Mononuclear cell (primary cell): ENCODE measurements around the gene HACD4. TPM values are rescaled to one million over a fixed set of nuclear protein-coding genes. Genes with fewer than 3 reads are reported as not detected.

Experiments
- H3K27me3 ChIP-seq: 2 replicates; pipeline ENCODE4 v1.6.0; 2011; ENCODE audit warnings: low read length, control low read depth; ENCODE audit not compliant: insufficient read depth
- H3K4me1 ChIP-seq: 2 replicates; pipeline ENCODE4 v1.5.1; 2011; ENCODE audit warnings: mild to moderate bottlenecking, low read length, control low read depth; ENCODE audit not compliant: insufficient read depth
- H3K4me3 ChIP-seq: 2 replicates; pipeline ENCODE4 v1.5.1; 2011; ENCODE audit warnings: mild to moderate bottlenecking, low read length, moderate library complexity
- H3K9me3 ChIP-seq: 2 replicates; pipeline ENCODE4 v1.5.1; 2011; ENCODE audit warnings: low read depth, mild to moderate bottlenecking, control low read depth, low read length
- total RNA-seq: library from RNA; depleted of rRNA; stranded (reverse); fragments of >200 nt; gene quantifications from one replicate; pipeline ENCODE4 v1.2.3, GENCODE V29; 2012

The HACD4 gene, protein sequence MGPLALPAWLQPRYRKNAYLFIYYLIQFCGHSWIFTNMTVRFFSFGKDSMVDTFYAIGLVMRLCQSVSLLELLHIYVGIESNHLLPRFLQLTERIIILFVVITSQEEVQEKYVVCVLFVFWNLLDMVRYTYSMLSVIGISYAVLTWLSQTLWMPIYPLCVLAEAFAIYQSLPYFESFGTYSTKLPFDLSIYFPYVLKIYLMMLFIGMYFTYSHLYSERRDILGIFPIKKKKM
- total RNA-seq: 25.4 TPM

DNA sequence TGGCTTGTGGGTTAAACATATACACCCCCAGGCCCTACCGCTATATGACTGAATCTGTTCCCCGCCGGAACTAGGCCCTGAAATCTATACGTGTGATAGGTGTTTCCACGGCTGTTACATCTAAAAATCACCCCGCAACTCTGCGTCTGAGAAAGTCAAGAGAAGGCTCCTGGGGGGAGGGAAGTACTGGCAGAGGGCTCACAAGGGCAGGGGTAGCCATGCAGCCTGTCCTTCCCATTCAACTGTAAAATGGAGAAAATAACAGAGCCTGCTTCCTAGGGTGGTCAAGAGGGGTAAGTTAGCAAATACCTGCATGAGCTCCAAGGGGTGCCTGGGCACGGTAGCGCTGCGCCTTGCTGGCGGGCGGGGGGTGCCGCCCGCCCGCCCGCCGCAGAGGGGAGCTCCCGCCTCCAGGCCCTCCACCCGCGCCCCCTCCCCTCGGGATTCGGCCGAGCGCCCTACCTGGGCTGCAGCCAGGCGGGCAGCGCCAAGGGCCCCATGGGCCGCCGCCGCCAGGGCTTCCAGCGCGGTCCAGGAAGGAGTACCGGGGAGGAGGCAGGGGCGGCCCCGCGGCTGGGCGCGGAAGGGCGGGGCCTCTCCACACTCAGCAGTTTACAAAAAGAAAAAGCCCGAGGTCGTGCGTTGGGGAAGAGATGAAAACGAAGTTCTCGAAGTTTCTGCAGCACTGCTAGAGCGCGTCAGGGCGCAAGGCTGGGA is at the start of gene HACD4:
Gene HACD4, minus strand, starts transcription at position 550 of the 717 bp plus-strand sequence. Its CDS starts 50 bp downstream, at position 500.
- no peaks in the 10 kb centered on the region for H3K27me3 ChIP-seq
- H3K4me1 ChIP-seq: peaks cover 49% of the 10 kb centered on the region
- no peaks in the 10 kb centered on the region for H3K9me3 ChIP-seq
- peak within 1 kb of the TSS; percentile 84 for H3K4me3 ChIP-seq

DNA sequence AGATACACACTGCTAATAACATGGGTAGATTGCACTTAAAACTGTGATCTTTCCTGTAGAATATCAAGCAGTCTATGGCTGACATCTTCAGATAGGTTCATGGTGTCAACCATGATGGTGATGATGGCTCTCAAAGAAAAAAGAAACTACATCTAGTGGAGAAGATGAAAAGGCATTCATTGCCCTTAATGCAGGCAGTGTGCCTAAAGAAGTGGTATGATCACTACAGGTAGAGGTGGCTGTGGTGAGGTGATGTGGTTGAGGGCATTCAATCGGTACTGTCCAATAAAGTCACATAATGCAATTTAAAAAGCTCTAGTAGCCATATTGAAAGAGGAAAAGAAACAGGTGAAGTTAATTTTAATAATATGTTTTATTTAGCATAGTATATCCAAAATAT is 49.4 kb upstream of the HACD4 start:
- no peak overlapping the region for H3K4me3 ChIP-seq
- H3K9me3 ChIP-seq: no peaks in the 10 kb centered on the region
- H3K4me1 ChIP-seq: peaks cover 22% of the 10 kb centered on the region
- no peaks in the 10 kb centered on the region for H3K27me3 ChIP-seq

DNA sequence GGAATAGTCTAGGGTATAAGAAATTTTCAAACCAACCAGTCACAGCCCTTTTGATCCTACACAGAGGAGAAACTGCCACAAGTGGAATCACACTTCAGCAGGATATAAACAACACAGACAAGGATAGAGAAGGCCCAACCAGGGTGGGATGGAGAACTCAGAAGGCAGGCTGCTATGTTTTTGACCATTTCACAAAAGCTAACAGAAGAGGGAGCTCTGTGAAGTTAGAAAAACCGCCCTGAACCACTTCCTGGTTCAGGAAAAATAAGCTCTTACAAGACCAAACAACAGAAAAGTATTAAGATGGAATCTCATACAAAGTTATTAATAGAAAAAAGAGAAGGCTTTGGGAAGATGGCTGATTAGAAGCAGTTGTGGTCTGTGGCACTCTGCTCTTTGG is 47.3 kb upstream of the HACD4 start:
- Histone ChIP-seq H3K4me3 (no peak overlapping the region), H3K27me3 (no peaks in the 10 kb centered on the region), H3K4me1 (peaks cover 22% of the 10 kb centered on the region), H3K9me3 (no peaks in the 10 kb centered on the region)

DNA sequence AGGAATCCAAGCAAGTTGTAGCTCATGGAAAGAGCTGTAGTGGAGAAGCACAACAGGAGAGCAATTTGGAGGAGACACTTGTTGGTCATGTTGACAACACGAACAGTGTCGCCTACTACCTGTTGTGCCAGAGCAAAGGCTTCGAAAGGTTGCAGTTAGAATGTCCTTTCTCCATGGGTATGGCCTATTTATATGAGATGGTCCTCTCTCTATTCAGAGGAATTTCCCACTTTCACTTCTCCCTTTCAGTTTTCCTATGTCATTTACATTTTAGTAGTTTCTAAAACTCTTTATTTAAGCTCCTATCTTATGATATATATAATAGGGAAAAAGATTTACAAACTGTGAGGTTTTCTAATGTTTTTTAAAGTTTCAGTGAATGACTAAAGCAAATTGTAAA is 46.3 kb upstream of the HACD4 start, which contains the start of gene IFNB1:
Gene IFNB1, minus strand, starts transcription at position 162 of the 400 bp plus-strand sequence. Its CDS starts 73 bp downstream, at position 89.
- Histone ChIP-seq H3K9me3 (no peaks in the 10 kb centered on the region), H3K4me3 (no peak within 1 kb of the TSS), H3K4me1 (peaks cover 22% of the 10 kb centered on the region), H3K27me3 (no peaks in the 10 kb centered on the region)

DNA sequence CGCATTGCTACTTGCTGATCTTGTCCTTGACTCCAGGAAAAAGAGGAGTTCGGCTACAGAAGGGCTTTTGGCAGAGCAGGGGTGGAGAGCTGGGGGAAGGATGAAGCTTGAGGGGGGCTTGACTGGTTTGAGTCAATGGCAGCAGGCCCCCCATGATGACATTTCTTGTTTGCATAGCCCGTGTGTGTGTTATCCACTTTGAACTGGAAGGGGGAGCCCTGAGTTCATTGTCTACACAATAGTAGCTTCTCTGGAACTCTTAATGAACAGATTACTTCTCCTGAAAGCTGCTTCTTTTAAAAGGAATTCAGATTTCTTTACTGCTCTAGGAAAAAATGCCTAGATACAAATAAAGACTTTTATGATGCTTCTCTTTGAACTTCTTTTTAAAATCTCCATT is 44.0 kb upstream of the HACD4 start:
- no peaks in the 10 kb centered on the region for H3K27me3 ChIP-seq
- H3K9me3 ChIP-seq: no peaks in the 10 kb centered on the region
- peaks cover 12% of the 10 kb centered on the region for H3K4me1 ChIP-seq
- H3K4me3 ChIP-seq: no peak overlapping the region

DNA sequence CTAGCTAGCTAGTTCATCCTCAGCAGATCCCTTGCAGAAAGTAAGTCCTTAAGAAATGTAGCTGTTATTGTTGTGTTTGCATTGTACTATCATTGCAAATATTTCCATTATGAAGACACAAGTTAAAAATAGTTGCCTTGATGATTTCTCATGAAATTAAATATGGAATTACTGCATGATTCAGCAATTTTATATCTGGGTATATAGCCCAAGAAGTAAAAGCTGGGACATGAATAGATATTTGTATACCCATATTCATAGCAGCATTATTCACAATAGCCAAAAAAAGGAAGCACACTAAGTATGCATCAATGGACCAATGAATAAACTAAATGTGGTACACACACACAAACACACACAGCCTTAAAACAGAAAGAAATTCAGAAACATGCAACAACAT is 39.5 kb upstream of the HACD4 start:
- no peak overlapping the region for H3K4me3 ChIP-seq
- no peaks in the 10 kb centered on the region for H3K9me3 ChIP-seq
- H3K27me3 ChIP-seq: no peaks in the 10 kb centered on the region
- no peaks in the 10 kb centered on the region for H3K4me1 ChIP-seq

DNA sequence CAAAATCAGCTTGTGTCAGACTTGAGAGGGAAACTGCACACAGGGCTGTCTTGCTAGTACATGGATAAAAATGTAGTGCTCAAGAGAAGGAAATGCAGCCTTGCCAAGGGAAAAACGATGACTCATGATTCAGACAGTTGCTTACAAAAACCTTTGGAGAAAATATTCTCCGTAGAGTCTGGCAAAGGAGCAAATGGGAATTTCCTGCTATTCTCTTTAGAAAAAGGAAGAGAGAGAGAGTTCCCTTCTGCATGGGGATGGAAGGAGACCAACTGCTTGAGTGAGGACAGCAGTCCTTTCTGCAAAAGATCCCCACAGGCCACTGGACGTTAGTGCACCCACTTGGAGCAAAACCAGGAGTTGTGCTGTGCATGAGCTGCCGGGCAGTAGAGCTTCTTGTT is 38.7 kb upstream of the HACD4 start:
- Histone ChIP-seq H3K4me1 (no peaks in the 10 kb centered on the region), H3K9me3 (no peaks in the 10 kb centered on the region), H3K27me3 (no peaks in the 10 kb centered on the region), H3K4me3 (no peak overlapping the region)

DNA sequence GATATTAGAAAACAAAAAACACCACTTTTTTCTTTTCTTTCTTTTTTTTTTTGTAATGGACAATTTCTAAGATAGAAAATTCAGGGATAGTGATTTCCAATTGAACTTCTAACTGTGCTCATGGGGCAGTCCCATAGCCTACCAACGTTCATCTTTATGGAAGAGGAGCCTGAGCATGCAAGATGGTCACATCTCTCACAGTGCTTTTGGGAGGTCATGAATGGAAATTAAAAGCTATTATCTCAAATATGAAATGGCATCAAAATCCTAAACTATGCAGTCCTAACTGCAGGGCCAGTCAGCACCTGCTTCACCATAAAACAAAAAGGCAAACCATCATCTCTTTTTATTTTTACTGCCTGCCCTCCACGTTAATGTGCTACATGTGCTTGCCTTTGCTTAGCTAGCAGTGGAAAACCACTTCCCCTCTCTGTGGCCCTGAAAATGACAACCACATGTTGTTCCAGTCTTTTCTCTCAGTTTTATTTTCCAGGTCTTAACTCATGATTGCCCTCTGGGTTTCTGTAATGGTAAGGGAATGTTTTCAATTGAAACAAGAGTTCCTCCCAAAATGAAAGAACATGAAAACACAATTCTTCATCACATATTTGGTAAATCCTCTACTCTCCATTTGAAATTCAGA is 29.6 kb upstream of the HACD4 start:
- H3K4me1 ChIP-seq: peaks cover 3% of the 10 kb centered on the region
- no peak overlapping the region for H3K4me3 ChIP-seq
- no peaks in the 10 kb centered on the region for H3K9me3 ChIP-seq
- H3K27me3 ChIP-seq: no peaks in the 10 kb centered on the region

DNA sequence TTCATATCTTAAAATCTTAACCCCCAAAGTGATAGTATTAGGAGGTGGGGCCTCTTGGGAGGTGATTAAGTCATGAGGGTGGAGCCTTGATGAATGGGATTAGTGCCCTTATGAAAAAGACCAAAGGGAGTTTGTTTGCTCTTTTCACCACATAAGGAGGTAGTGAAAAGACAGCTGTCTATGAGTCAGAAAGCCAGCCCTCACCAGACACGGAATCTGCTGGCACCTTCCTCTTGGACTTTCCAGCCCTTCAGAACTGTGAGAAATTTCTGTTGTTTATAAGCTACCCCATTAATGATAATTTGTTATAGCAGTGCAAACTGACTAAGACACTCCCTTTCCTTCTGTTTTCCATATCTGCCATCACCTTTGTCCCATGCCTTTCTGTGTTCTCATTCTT is 25.5 kb upstream of the HACD4 start:
- H3K4me1 ChIP-seq: peaks cover 3% of the 10 kb centered on the region
- H3K4me3 ChIP-seq: no peak overlapping the region

DNA sequence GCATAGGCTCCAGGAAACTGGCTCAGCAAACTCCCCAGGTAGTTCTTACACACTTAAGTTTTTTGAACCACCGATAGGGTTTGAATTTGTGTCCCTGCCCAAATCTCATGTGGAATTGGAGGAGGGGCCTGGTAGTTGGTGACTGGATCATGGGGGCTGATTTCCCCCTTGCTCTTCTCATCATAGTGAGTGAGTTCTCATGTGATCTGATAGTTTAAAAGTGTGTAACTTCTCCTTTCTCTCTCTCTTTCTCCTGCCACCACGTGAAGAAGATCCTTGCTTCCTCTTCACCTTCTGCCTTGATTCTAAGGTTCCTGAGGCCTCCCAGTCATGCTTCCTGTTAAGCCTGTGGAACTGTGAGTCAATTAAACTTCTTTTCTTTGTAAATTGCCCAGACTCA is 22.4 kb upstream of the HACD4 start:
- Histone ChIP-seq H3K4me3 (no peak overlapping the region), H3K4me1 (no peaks in the 10 kb centered on the region), H3K27me3 (no peaks in the 10 kb centered on the region), H3K9me3 (no peaks in the 10 kb centered on the region)

More for the DNA sequence above, 25.5 kb upstream of the HACD4 start:
- no peaks in the 10 kb centered on the region for H3K27me3 ChIP-seq
- no peaks in the 10 kb centered on the region for H3K9me3 ChIP-seq

DNA sequence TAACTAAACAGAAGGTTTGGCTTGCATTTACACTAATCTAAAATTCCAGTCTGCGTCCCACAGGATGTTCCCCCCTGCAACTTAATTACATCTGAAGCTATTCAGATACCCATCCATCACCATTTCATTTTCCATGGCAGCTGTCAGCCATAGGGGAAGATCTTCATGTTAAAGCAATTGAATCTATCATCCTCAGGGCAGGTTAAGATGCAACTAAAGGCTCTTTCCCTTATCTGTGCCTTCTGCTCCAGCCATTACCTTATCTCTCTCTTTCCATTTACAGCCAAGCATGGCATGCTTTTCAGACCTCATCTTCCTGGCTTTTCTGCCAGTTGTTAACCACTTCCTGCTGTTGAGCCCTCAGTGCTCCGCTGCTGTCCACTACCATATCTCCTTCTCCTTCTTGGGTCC is 15.8 kb upstream of the HACD4 start:
- Histone ChIP-seq H3K4me3 (no peak overlapping the region), H3K4me1 (peaks cover 6% of the 10 kb centered on the region), H3K27me3 (no peaks in the 10 kb centered on the region), H3K9me3 (no peaks in the 10 kb centered on the region)

DNA sequence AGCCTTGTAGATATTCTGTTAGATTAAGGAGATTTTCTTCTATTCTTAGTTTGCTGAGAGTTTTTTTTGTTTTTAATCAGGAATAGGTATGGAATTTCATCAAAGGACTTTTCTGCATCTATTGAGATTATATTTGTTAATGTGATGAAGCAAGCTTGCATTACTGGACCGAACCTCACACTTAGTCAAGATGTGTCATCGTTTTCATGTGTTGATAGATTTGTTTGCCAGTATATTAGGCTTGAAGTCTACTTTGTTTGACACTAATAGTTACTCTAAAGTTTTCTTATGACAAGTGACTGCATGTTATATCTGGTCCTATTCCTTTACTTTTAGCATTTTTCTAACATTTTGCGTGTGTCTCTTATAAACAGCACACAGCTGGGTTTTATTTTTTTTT is 12.4 kb upstream of the HACD4 start:
- no peaks in the 10 kb centered on the region for H3K9me3 ChIP-seq
- no peaks in the 10 kb centered on the region for H3K27me3 ChIP-seq
- no peak overlapping the region for H3K4me3 ChIP-seq
- H3K4me1 ChIP-seq: peaks cover 6% of the 10 kb centered on the region

DNA sequence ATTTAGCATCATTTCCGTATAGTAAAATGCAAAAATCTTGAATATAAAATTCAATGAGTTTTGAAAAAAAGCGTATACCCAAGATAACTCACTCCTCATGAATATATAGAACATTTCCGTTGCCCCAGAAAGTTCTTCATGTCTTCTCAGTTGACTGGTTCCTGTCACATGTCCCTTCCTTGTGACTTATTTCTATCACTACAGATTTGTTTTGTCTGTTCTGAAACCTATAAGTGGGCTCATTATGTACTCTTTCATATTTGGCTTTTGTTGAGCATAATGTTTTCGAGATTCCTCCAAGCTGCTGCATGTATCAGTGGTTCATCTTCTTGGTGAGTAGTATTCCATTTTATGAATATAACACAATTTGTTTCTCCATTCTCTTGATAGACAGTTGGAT is 11.0 kb upstream of the HACD4 start:
- H3K9me3 ChIP-seq: no peaks in the 10 kb centered on the region
- no peaks in the 10 kb centered on the region for H3K27me3 ChIP-seq
- H3K4me3 ChIP-seq: no peak overlapping the region
- H3K4me1 ChIP-seq: peaks cover 3% of the 10 kb centered on the region

DNA sequence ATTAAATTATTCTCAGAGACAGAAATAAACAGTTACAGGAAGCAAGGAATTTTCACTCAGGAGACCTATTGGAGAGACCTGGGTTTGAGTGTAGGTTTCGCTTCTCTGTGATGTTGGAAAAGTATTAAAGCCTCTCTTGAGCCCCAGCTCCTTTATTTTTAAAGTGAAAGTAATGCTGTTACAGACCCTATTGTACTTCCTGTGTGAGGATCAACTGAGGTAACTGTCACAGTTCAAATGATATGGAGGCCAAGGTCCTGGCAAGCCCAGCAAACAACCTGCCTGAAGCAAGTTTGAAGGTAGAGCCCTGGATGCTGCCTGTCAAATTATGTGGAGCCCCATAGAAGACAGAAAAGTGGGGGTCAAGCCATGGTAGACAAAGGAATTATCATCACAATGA is 7.9 kb upstream of the HACD4 start:
- H3K4me1 ChIP-seq: no peaks in the 10 kb centered on the region
- H3K27me3 ChIP-seq: no peaks in the 10 kb centered on the region
- H3K4me3 ChIP-seq: no peak overlapping the region
- H3K9me3 ChIP-seq: no peaks in the 10 kb centered on the region

DNA sequence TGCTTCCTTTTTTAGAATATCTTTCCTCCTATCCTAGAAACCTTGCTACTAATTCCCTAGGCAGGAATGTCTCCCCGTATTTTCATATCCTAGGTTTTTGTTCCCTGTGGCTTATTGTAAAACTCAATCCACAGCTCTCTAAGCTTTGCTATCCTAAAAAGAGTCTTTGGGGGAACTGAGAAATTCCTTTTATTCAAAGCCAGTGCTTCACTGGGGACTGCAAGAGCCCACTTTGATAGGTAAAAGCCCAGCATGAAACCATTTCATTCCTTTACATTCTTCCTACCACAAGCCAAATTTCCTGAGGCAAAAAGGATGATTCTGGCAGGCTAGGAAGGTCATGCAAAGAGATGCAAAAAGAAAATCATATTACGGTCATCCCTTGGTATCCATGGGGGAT is 5.8 kb upstream of the HACD4 start:
- H3K4me1 ChIP-seq: peaks cover 1% of the 10 kb centered on the region
- H3K27me3 ChIP-seq: no peaks in the 10 kb centered on the region
- H3K4me3 ChIP-seq: no peak overlapping the region
- no peaks in the 10 kb centered on the region for H3K9me3 ChIP-seq
